ENCODE data around the gene USP10. TPM values are rescaled to one million over a fixed set of nuclear protein-coding genes. Genes with fewer than 3 reads are reported as not detected.
A peak's percentile ranks its signal among the peaks of the same experiment; 100 is the strongest.

The USP10 gene
- total RNA-seq, 2 experiments from 2014 or later: 65.9 to 134 TPM

GRCh38 chr16:84703681-84704080 lies 3.9 kb downstream of the USP10 start:
- POLR2A ChIA-PET: interaction anchor here (0.9 to 1.2 kb wide), 3 partner anchors 11 to 81 kb away, joined by 3 to 4 read pairs (median 3); no protein-coding TSS in a partner anchor
- H3K4me3 ChIP-seq (ENCODE audit: low read depth, low read length, poor library complexity, severe bottlenecking): no peak overlapping the region
- no peak overlapping the region for H3K27ac ChIP-seq (ENCODE audit: low read depth, low read length, poor library complexity, severe bottlenecking)
- no peaks in the 10 kb centered on the region for H3K9me2 ChIP-seq (ENCODE audit: insufficient read depth, low read length)
- no peak for DNase-seq (ENCODE audit: low spot score)
- H3K4me2 ChIP-seq (ENCODE audit: low read length): peak overlapping the region; percentile 2; the same call in 1 of the 2 replicates
- no TSS peak for BruUV-seq (replicated peaks)
- H4K20me1 ChIP-seq (ENCODE audit: insufficient read depth, low read length): peaks cover 45% of the 10 kb centered on the region
- intact Hi-C loops (cut with micrococcal nuclease; ENCODE audit: unreplicated experiment): no loop called here
- H2AFZ ChIP-seq (ENCODE audit: low read length): no peak overlapping the region
- no peak for TF ChIP-seq CTCF (conservative IDR thresholded peaks at IDR 0.05; ENCODE audit: low read length)
- TF ChIP-seq EZH2phosphoT487 (IDR thresholded peaks at IDR 0.05; ENCODE audit: borderline replicate concordance, low read depth, low read length): no peak
- H3K9me3 ChIP-seq (ENCODE audit: low read length): no peaks in the 10 kb centered on the region
- CTCF ChIA-PET (ENCODE audit: unreplicated experiment): no interaction called here
- peaks cover 86% of the 10 kb centered on the region for H3K79me2 ChIP-seq (ENCODE audit: insufficient read depth, low read depth, low read length)
- H3K36me3 ChIP-seq (ENCODE audit: insufficient read depth, low read length): peaks cover 31% of the 10 kb centered on the region
- H3K4me1 ChIP-seq (ENCODE audit: insufficient read depth, low read length, poor library complexity, severe bottlenecking): peaks cover 43% of the 10 kb centered on the region

- H3K79me2 ChIP-seq (ENCODE audit: insufficient read depth, low read depth, low read length): peaks cover 92% of the 10 kb centered on the region
- H3K4me3 ChIP-seq (ENCODE audit: low read depth, low read length, poor library complexity, severe bottlenecking): no peak overlapping the region
- H3K27ac ChIP-seq (ENCODE audit: low read depth, low read length, poor library complexity, severe bottlenecking): no peak overlapping the region
- H3K4me2 ChIP-seq (ENCODE audit: low read length): peak overlapping the region; percentile 2; the same call in 1 of the 2 replicates
- H3K9me2 ChIP-seq (ENCODE audit: insufficient read depth, low read length): no peaks in the 10 kb centered on the region
- intact Hi-C loops (cut with micrococcal nuclease; ENCODE audit: unreplicated experiment): no loop called here
- no TSS peak for BruUV-seq (replicated peaks)
- ChIA-PET CTCF (ENCODE audit: unreplicated experiment) (no interaction called here), POLR2A (interaction anchor here (1.0 kb wide), 1 partner anchor 81 kb away, joined by 3 read pairs; no protein-coding TSS in a partner anchor)
- no peak for TF ChIP-seq EZH2phosphoT487 (IDR thresholded peaks at IDR 0.05; ENCODE audit: borderline replicate concordance, low read depth, low read length)
- TF ChIP-seq CTCF (conservative IDR thresholded peaks at IDR 0.05; ENCODE audit: low read length): no peak
- H4K20me1 ChIP-seq (ENCODE audit: insufficient read depth, low read length): peaks cover 47% of the 10 kb centered on the region
- DNase-seq (ENCODE audit: low spot score): no peak
- H2AFZ ChIP-seq (ENCODE audit: low read length): no peak overlapping the region
- H3K36me3 ChIP-seq (ENCODE audit: insufficient read depth, low read length): peaks cover 37% of the 10 kb centered on the region
- no peaks in the 10 kb centered on the region for H3K9me3 ChIP-seq (ENCODE audit: low read length)
- H3K4me1 ChIP-seq (ENCODE audit: insufficient read depth, low read length, poor library complexity, severe bottlenecking): peaks cover 37% of the 10 kb centered on the region
Measured at GRCh38 chr16:84704253-84704652, 4.5 kb downstream of the USP10 start.

GRCh38 chr16:84706856-84707255 lies 7.1 kb downstream of the USP10 start:
- peaks cover 100% of the 10 kb centered on the region for H3K79me2 ChIP-seq (ENCODE audit: insufficient read depth, low read depth, low read length)
- no peak for DNase-seq (ENCODE audit: low spot score)
- H4K20me1 ChIP-seq (ENCODE audit: insufficient read depth, low read length): peaks cover 58% of the 10 kb centered on the region
- no TSS peak for BruUV-seq (replicated peaks)
- peaks cover 39% of the 10 kb centered on the region for H3K4me1 ChIP-seq (ENCODE audit: insufficient read depth, low read length, poor library complexity, severe bottlenecking)
- no peak overlapping the region for H3K4me2 ChIP-seq (ENCODE audit: low read length)
- no peak overlapping the region for H3K4me3 ChIP-seq (ENCODE audit: low read depth, low read length, poor library complexity, severe bottlenecking)
- peaks cover 59% of the 10 kb centered on the region for H3K36me3 ChIP-seq (ENCODE audit: insufficient read depth, low read length)
- no peaks in the 10 kb centered on the region for H3K9me3 ChIP-seq (ENCODE audit: low read length)
- intact Hi-C loops (cut with micrococcal nuclease; ENCODE audit: unreplicated experiment): no loop called here
- no peak overlapping the region for H3K27ac ChIP-seq (ENCODE audit: low read depth, low read length, poor library complexity, severe bottlenecking)
- H3K9me2 ChIP-seq (ENCODE audit: insufficient read depth, low read length): no peaks in the 10 kb centered on the region
- H2AFZ ChIP-seq (ENCODE audit: low read length): no peak overlapping the region
- POLR2A ChIA-PET: interaction anchor here (0.7 kb wide), 1 partner anchor 228 kb away, joined by 3 read pairs; no protein-coding TSS in a partner anchor
- TF ChIP-seq CTCF (conservative IDR thresholded peaks at IDR 0.05; ENCODE audit: low read length): no peak
- no peak for TF ChIP-seq EZH2phosphoT487 (IDR thresholded peaks at IDR 0.05; ENCODE audit: borderline replicate concordance, low read depth, low read length)
- CTCF ChIA-PET (ENCODE audit: unreplicated experiment): no interaction called here

Measured in OCI-LY7 (cell line).